ENCODE measurements around the gene TSR1.

- TF ChIP-seq CTCF (IDR thresholded peaks at IDR 0.05; ENCODE audit: insufficient read depth, low read depth, low read length) (no peak), EZH2 (IDR thresholded peaks at IDR 0.05; ENCODE audit: insufficient read depth, low read length) (no peak)
Measured at GRCh38 chr17:2385240-2386210, 49.3 kb upstream of the TSR1 start.
